Fibroblast of skin of back (primary cell): ENCODE results near the gene ZNF284. TPM values are rescaled to one million over a fixed set of nuclear protein-coding genes. Genes with fewer than 3 reads are reported as not detected.

Experiments
- DNase-seq: peaks from one replicate; pipeline ENCODE4 v3.0.0-alpha.2; 2013
- polyA plus RNA-seq, 2 experiments: library from polyadenylated mRNA; unstranded; fragments of 120-200 nt; gene quantifications; one replicate each; pipeline ENCODE4 v1.2.1, GENCODE V29; 2013; ENCODE audit not compliant: insufficient read length in 2 of 2

Gene ZNF284
- 1.9 TPM for polyA plus RNA-seq (2013, experiment 1 of 2; ENCODE audit: insufficient read length)
- polyA plus RNA-seq (2013, experiment 2 of 2; ENCODE audit: insufficient read length), result 2.0 TPM

DNA sequence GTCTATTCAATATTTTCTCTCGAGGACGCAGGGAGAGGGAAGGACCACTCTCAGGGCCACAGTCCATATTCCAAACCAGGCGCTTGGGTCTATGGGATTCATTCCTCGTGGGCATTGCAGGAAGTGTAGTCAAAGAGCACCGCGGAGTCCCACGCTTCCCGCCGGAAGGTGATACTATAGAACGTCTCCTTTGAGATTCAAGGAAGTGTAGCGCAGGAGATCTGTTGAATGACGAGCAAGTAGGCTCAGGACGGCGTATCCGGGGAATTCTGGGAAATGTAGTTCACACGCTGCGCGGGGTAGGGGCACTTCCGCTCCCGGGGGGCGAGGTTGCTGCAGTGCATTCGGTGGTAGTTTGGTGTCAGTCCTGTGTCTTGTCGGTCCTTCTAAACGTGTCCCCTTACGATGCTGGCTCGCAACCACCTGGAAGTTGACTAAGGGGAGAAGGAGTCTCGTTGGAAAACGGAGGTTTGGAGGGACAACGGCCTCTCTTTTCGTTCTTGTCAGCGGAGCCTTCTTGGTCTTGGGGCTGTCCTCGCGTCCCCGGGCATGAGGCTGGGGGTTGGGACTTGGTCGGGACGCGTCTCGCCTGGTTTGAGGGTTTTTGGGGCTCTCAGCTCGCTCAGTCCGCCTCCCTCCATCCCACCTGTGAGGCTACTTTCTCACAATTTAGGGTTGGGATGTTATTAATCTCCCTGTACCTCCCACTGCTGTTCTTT is at the start of gene ZNF284:
TSS of gene ZNF284 (plus strand) at position 336 of the 719 bp plus-strand sequence. CDS start 4,231 bp downstream, outside the sequence.
- DNase-seq, result peak; percentile 95

DNA sequence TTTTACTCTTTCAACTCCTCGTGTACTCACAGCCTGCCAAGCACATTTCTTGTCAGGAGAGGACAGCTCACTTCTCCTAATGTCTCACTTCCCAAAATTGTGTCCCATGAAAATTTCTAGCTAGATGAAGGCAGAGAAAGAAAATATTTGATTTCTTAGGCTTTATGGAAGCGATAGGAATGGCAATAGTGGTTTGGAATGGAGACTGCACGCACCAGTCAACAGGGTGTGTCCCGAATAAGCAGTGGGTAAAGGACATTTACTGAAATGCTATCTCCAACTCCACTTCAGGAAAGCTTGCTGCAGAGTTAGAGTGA is 47.1 kb upstream of the ZNF284 start:
- DNase-seq, result no peak

DNA sequence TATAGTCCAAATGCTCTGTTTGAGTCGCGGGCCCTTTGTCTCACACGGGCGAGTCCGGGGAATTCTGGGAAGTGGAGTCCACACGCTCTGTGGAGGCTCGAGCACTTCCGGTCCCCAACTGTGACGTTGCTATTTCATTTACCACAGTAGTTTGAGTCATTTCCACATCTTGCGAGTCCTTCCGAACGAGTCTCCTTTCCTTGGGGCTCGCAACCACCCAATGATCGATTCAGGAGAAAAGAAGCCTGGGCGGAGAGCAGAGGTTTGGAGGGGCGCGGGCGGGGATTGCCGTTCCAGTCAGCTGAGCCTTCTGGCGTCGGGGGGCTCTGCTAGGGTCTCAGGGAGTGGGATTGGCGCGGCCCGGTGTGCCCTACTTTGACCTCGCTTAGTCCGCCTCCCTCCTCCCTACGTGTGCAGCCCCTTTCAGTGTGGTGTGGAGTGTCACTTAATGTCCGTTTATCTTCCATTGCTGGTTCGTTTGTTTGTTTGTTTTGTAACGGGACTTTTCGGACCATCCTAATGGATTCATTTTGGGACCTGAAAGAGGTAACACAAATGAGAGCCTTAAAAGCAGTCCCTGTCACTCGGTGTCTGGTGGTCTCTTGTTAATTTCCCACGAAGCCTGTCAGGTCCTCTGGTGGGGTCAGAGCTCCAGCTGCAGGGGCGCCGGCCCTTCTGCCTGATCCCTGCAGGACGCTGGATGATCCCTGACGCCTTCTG is 46.6 kb upstream of the ZNF284 start, which contains the start of gene ZNF222:
TSS of gene ZNF222 (plus strand) at position 163 of the 720 bp plus-strand sequence. CDS start at position 221, 58 bp downstream.
- peak; percentile 93 for DNase-seq

DNA sequence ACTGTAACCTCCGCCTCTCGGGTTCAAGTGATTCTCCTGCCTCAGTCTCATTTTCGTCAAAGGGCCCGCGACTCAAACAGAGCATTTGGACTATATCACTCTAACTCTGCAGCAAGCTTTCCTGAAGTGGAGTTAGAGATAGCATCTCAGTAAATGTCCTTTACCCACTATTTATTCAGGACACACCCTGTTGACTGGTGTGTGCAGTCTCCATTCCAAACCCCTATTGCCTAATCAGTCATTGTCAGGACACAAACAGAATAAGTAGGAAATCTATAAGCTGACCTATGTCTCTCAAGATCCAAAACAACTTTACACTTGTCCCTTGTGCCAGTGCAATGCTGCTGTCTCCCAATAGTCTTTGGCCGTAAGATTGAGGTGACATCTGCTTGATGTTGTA is 45.3 kb upstream of the ZNF284 start:
- DNase-seq, result no peak

DNA sequence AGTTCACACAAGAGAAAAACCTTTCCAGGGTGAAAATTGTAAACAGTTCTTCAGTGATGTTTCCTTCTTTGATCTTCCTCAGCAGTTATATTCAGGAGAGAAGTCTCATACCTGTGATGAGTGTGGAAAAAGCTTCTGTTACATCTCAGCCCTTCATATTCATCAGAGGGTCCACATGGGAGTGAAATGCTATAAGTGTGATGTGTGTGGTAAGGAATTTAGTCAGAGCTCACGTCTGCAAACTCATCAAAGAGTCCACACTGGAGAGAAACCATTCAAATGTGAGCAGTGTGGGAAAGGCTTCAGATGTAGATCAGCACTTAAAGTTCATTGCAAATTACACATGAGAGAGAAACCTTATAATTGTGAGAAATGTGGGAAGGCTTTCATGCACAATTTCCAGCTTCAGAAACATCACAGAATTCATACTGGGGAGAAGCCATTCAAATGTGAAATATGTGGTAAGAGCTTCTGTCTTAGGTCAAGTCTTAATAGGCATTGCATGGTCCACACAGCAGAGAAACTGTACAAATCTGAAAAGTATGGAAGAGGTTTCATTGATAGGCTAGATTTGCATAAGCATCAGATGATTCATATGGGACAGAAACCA is 39.9 kb upstream of the ZNF284 start:
- no peak for DNase-seq

DNA sequence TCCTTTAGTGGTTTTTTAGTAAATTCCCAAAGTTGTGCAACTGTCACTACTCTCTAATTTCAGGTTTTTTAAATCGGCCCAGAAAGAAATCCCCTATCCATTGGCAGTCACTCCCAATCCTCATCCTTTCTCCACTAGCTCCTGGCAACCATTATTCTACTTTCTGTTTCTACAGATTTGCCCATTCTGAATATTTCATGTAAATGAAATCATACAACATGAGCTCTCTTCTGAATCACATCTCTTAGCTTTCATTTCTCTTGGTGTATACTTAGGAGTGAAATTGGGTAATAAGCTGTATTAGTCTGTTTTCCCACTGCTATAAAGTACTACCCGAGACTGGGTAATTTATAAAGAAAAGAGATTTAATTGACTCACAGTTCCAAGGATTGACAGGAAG is 29.8 kb upstream of the ZNF284 start:
- no peak for DNase-seq

DNA sequence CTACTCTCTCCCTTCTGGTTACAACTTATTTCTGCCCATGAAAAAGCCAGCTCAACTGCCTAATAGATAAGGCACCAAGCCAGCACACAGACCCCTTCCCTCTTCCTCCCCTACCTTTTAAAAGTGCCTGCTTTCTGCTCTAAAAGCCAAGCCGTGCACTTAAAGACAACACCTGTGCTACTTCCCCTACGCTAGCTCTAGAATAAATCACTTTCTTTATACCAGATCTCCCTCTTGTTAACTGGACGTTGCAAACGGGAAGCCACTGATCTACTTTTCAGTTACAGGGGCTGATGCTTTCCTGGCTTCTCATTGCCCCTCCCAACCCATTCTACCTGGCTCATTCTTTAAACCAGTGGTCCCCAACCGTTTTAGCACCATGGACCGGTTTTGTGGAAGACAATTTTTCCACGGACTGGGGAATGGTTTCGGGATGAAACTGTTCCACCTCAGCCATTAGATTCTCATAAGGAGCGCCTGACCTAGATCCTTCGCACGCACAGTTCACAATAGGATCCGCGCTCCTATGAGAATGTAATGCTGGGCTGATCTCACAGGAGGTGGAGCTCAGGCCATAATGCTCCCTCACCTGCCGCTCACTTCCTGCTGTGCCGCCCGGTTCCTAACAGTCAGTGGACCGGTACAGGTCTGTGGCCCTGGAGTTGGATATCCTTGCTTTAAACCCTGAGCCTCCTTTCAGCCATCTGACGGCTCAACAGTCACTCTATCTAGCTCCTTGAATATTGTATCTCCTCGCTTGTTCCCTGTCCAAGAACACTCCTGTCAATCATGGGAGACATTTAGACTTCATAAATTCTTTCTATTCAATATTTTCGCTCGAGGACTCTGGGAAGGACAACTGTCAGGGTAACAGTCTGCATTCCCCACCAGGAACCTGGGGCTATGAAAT is 21.0 kb upstream of the ZNF284 start:
- no peak for DNase-seq

DNA sequence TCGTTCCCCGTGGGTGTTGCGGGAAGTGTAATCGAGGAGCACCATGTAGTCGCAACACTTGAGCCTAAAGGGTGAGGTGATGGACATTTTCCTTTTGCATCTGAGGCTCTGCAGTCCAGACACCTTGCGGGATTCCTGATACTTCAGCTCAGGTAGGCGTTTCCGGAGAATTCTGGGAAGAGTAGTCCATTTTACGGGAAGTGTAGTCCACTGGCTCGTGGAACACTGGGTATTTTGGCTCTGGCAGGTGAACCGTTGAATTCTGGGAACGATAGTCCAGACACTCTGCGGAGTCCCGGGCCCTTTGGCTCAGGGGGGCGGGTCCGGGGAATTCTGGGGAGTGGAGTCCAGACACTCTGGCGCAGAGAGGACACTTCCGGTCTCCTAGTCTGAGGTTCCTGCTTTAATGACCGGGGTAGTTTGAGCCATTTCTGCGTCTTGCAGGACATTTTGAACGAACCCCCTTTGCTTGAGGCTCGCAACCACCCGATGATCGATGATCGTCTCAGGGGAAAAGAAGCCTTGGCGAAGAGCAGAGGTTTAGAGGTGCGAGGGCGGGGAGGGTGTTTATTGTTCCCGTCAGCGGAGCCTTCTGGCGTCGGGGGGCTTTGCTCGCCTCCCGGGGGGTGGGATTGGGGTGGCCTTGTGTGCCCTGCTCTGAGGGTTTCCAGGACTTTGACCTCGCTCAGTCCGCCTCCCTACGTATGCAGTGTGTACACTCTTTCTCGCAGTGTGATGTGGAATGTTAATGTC is 20.1 kb upstream of the ZNF284 start, which contains the start of gene ZNF223:
TSS of gene ZNF223 (plus strand) at position 387 of the 753 bp plus-strand sequence. CDS start 3,141 bp downstream, outside the sequence.
- peak; percentile 96 for DNase-seq

DNA sequence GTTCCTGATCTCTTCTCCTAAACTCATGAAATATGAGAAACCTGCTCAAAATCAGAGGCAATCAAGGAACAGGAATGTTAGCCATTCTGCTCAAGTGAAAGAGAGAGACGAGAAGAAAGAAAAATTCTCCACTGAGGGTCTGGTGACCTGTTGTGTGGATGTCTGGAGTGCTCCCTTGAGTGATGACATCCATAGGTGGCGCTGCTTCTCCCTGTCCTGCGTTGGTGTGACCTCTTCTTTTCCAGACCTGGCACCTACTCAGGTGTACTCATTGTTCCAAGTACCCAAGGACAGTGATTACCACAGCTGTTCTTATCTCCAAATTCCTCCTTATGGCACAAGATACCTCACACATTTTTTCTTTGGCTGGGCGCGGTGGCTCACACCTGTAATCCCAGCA is 16.1 kb upstream of the ZNF284 start:
- DNase-seq, result no peak

DNA sequence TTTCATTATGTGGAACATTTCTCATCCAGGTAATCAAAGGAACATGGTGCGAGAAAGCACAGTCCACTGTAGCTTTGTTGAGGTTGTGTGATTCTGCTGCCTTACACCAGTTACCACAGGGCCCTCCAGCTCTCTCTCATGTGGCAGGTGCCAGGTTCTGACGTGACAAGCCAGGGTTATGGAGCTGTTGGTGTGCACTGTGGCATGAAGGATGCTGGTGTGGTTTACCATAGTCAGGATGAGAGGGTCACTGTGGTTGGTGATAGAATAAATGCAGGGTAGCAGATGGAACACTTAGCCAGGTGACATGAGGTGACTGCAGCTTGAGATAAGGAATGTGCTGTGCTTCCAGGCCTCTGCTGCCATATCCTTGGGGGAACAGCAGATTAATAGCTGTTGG is 12.7 kb upstream of the ZNF284 start:
- DNase-seq, result no peak

DNA sequence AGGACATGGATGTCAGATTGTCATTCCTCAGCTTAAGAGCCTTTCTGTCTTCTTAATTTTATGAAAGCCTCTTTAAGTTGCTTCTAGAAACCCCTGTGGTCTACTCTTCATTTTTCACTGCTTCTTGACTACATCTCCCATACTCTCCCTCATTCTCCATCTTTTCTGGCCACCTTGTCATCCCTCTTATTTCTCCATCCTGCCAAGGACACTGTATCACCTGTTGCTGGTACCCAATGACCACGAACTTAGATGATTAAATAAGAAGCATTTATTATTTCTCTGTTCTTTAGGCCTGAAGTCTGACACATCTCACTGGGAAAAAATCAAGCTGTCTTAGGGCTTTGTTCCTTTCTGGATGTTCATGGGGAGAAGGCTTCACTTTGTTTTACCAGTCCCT is 10.9 kb upstream of the ZNF284 start:
- no peak for DNase-seq

DNA sequence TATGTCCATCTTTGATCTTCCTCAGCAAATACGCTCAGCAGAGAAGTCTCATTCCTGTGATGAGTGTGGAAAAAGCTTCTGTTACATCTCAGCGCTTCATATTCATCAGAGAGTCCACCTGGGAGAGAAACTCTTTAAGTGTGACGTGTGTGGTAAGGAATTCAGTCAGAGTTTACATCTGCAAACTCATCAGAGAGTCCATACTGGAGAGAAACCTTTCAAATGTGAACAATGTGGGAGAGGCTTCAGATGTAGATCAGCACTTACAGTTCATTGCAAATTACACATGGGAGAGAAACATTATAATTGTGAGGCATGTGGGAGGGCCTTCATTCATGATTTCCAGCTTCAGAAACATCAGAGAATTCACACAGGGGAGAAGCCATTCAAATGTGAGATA is 5.7 kb upstream of the ZNF284 start:
- no peak for DNase-seq

DNA sequence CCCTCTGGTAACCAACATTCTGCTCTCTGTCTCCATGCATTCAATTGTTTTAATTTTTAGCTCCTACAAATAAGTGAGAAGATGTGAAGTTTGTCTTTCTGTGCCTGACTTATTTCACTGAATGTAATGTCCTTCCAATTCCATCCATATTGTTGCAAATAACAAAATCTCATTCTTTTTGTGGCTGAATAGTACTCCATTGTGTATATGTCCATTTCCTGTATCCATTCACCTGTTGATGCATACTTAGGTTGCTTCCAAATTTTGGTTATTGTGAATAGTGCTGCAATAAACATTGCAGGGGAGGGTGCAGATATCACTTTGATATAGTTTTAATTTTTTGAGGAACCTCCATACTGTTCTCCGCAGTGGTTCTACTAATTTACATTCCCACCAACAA is 2.5 kb upstream of the ZNF284 start:
- DNase-seq, result no peak

DNA sequence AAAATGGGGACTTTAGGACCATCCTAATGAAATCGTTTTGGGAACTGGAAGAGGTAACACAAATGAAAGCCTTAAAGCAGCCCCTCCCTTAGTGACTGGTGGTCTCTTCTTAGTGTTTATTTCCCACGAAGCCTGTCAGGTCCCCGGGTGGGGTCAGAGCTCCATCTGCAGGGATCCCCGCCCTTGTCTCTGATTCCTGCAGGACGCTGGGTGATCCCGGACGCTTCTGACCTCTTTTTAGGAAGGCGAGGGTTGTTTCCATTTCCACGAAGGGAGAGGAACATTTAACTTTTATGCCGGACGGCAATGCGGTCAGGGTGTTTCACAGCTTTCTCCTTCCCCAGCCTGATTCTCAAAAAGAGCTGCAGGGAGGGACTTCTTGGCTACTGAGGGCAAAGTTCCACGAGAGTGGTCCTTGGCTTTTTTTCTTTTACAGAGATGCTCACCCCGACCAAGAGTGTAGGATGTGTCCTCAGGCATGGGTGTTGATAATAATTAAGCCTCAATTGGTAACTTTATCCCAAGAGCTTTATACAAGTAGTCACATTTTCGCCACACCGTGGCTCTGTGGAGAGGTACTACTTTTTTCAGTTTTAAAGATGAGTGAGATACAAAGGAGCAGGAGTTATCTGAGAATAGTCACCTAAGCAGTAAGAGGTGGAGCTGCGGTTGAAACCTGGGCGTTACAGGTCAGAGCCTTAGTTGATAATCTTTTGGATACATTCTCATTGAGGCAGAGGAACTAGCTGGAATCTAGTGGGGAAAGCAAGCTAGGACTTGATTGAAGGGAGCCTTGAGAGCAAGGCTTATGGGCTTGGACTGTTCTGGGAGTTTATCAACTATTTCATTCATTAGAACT is 813 bp downstream of the ZNF284 start:
- peak; percentile 4 for DNase-seq

DNA sequence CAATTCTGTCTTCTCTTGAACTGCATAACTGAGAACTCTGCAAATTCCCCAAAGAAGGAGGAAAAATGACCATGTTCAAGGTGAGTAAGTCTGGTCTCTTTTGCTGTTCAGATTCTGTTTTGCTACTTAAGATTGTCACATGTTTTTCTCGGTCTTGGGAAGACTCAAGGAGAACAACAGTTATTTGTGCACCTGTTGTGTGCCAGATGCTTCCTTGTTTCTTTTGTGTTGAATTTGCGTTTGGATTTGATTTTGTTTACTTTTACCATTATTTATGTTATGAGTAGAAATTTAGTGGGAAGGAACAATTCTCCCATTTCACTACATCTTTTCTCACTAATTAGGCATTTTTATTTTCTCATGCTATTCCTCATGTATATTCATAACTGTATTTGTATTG is 4.4 kb downstream of the ZNF284 start:
- DNase-seq, result no peak

DNA sequence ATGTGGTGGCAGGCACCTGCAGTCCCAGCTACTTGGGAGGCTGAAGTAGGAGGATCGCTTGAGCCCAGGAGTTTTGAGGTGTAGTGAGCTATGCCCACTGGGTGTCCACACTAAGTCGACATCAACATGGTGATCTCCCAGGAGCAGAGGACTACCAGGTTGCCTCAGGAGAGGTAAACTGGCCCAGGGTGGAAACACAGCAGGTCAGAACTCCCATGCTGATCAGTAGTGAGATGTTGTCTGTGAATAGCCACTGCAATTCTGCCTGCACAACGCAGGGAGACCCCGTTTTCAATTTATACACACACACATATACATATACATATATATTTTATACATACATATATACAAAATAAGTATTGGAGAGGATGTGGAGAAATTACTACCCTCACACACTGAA is 20.1 kb downstream of the ZNF284 start:
- DNase-seq, result no peak

DNA sequence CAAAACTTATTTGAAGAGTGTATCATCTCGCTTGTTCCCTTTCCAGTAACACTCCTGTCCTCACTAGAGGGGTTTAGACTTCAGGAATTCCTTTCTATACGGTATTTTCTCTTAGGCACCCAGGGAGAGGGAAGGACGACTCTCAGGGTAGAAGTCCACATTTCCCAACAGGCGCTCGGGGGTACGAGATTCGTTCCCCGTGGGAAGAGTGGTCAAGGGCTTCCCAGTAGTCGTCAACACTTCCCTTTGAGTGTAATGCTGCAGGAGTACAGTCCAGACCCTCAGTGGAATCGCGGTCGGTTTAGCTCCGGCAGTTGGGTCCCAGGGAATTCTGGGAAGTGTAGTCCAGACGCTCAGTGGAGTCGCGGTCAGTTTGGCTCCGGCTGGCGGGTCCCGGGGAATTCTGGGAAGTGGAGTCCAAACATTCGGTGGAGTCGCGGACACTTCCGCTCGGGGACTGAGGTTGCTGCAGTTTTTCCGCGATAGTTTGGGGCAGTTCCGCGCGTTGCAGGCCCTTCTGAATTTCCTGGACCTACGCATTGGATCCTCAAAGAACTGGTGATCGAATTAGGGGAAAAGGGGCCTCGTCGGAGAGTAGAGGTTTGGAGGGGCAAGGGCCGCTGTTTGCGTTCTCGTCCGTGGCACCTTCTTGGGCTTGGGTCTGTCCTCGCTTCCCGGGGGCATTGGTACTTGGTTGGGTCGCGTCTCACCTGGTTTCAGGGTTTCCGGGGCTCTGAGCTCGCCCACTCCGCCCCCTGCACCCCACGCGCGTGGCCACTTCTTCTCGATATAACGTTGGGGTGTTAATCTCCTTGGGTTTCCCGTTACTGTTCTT is 22.2 kb downstream of the ZNF284 start, which contains the start of gene ZNF224:
TSS of gene ZNF224 (plus strand) at position 431 of the 835 bp plus-strand sequence. CDS start 3,513 bp downstream, outside the sequence.
- DNase-seq, result peak; percentile 95

DNA sequence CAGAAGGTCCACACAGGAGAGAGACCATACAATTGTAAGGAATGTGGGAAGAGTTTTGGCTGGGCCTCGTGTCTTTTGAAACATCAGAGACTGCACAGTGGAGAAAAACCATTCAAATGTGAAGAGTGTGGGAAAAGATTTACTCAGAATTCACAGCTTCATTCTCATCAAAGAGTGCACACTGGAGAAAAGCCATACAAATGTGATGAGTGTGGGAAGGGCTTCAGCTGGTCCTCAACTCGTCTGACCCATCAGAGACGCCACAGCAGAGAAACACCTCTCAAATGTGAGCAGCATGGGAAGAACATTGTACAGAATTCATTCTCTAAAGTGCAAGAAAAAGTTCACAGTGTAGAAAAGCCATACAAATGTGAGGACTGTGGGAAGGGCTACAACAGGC is 35.8 kb downstream of the ZNF284 start:
- no peak for DNase-seq

DNA sequence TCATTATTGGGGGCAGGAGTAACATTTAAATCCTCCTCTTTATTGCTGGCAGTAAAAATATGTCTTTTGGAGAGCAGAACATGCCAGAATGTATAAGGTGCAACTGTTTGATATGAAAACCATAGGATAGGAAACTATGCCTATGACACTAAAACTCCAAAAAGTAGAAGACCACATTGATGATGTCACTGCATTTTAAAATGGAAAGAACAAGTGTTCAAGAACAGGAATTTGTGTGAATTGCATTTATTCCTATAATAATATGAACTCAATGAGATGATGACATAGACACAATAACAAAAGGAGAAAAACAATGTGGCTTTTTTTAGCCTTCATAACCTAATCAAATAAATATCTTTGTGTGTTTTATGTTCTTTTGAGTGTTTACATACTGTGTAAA is 37.5 kb downstream of the ZNF284 start:
- DNase-seq, result no peak
